OCI-LY3 (cell line): Measurements from ENCODE around the gene PTPRN2.

Source experiments
- H2AFZ ChIP-seq: fragments of 200-600, 300-600 bp; shearing (Covaris generic); 2 replicates; pipeline ENCODE4 v1.6.0; 2014; ENCODE audit warnings: antibody characterized with exemption, low read depth, low read length
- H3K27ac ChIP-seq: fragments of 200-600, 300-600 bp; sonication (generic); 2 replicates; pipeline ENCODE4 v1.5.1; 2014; ENCODE audit warnings: mild to moderate bottlenecking, low read length, moderate library complexity, mixed read lengths
- H3K27me3 ChIP-seq: fragments of 200-600, 300-600 bp; sonication (generic); 2 replicates; pipeline ENCODE4 v1.6.1; 2014; ENCODE audit warnings: low read depth, low read length, mixed read lengths
- H3K36me3 ChIP-seq: fragments of 200-600, 300-600 bp; sonication (generic); replicated peaks from 2 replicates; pipeline ENCODE3; 2014; ENCODE audit warnings: low read depth, low read length, mixed read lengths
- H3K4me1 ChIP-seq: fragments of 300-600, 200-600 bp; sonication (generic); 2 replicates; pipeline ENCODE4 v1.6.1; 2014; ENCODE audit warnings: low read length, mixed read lengths
- H3K4me2 ChIP-seq: fragments of 200-600, 300-600 bp; sonication (generic); 2 replicates; pipeline ENCODE4 v1.6.1; 2014; ENCODE audit warnings: low read length, mixed read lengths
- H3K4me3 ChIP-seq: fragments of 300-600, 200-600 bp; sonication (generic); 2 replicates; pipeline ENCODE4 v1.5.1; 2014; ENCODE audit warnings: antibody characterized with exemption, mild to moderate bottlenecking, low read length, moderate library complexity
- H3K79me2 ChIP-seq: fragments of 300-600, 200-600 bp; shearing (Covaris generic); 2 replicates; pipeline ENCODE4 v1.6.1; 2014; ENCODE audit warnings: mild to moderate bottlenecking, low read length, mixed read lengths
- H3K9ac ChIP-seq: fragments of 300-600, 200-600 bp; shearing (Covaris generic); 2 replicates; pipeline ENCODE4 v1.6.0; 2014; ENCODE audit warnings: mild to moderate bottlenecking, low read length, moderate library complexity
- H3K9me3 ChIP-seq: fragments of 200-600, 300-600 bp; shearing (Covaris generic); 2 replicates; pipeline ENCODE4 v1.6.1; 2014; ENCODE audit warnings: low read length, mixed read lengths; ENCODE audit not compliant: insufficient read depth
- H4K20me1 ChIP-seq: fragments of 200-600, 300-600 bp; sonication (generic); 2 replicates; pipeline ENCODE4 v1.6.1; 2016; ENCODE audit warnings: low read length, mixed read lengths; ENCODE audit not compliant: insufficient read depth
- CTCF ChIP-seq: fragments of 200-600, 300-600 bp; sonication (generic); IDR thresholded peaks from 2 replicates; pipeline ENCODE4 v1.5.1; 2014; ENCODE audit warnings: antibody characterized with exemption, low read length, low read depth
- EZH2phosphoT487 ChIP-seq: fragments of 200-600 bp; shearing (Covaris generic); IDR thresholded peaks from 2 replicates; pipeline ENCODE4 v1.6.1; 2018; ENCODE audit warnings: antibody characterized with exemption, mixed run types, low read depth

The PTPRN2 gene

GRCh38 chr7:157515342-157516041 is 1072.1 kb downstream of the PTPRN2 start:
- TF ChIP-seq CTCF: no peak
- no peak for TF ChIP-seq EZH2phosphoT487
- Histone ChIP-seq H3K36me3 (no peaks in the 10 kb centered on the region), H3K27me3 (0 out of 2 replicates have a peak, but pooled peaks cover 3% of the 10 kb centered on the region), H3K4me3 (no peak overlapping the region), H3K79me2 (no peaks in the 10 kb centered on the region), H3K27ac (no peak overlapping the region), H3K9me3 (no peaks in the 10 kb centered on the region), H3K9ac (no peak overlapping the region), H3K4me2 (no peak overlapping the region), H4K20me1 (no peaks in the 10 kb centered on the region), H2AFZ (no peak overlapping the region), H3K4me1 (peaks cover 18% of the 10 kb centered on the region)

DNA sequence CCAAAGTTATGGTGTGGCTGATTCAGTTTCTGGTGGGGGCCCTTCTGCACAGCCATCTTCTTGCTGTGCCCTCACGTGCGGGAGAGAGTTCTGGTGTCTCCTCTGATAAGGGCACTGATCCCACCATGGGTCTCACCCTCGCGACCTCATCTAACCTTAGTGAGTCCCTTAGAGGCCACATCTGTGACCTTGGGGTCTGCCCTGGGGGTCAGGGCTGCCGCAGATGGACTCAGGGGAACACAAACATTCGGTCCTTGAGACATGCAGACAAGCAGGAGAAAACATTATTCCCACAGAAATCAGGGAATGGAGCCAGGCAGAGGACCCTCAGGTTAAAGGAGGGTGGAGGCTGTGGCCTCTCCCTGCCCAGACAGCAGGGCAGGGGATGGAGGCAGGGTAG is 1072.9 kb downstream of the PTPRN2 start:
- TF ChIP-seq CTCF: no peak
- TF ChIP-seq EZH2phosphoT487: no peak
- H3K4me2 ChIP-seq: no peak overlapping the region
- peaks cover 10% of the 10 kb centered on the region for H3K4me1 ChIP-seq
- H3K27ac ChIP-seq: no peak overlapping the region
- no peak overlapping the region for H3K4me3 ChIP-seq
- no peaks in the 10 kb centered on the region for H4K20me1 ChIP-seq
- H3K36me3 ChIP-seq: no peaks in the 10 kb centered on the region
- peaks cover 3% of the 10 kb centered on the region; the same call in 1 of the 2 replicates for H3K27me3 ChIP-seq
- no peaks in the 10 kb centered on the region for H3K79me2 ChIP-seq
- H2AFZ ChIP-seq: no peak overlapping the region
- no peaks in the 10 kb centered on the region for H3K9me3 ChIP-seq
- no peak overlapping the region for H3K9ac ChIP-seq

GRCh38 chr7:157514306-157514705 is 1073.3 kb downstream of the PTPRN2 start:
- H3K4me3 ChIP-seq: no peak overlapping the region
- TF ChIP-seq CTCF (no peak), EZH2phosphoT487 (no peak)
- no peaks in the 10 kb centered on the region for H3K9me3 ChIP-seq
- no peak overlapping the region for H3K4me2 ChIP-seq
- peaks cover 7% of the 10 kb centered on the region; the same call in 1 of the 2 replicates for H3K27me3 ChIP-seq
- H3K79me2 ChIP-seq: no peaks in the 10 kb centered on the region
- no peak overlapping the region for H2AFZ ChIP-seq
- no peaks in the 10 kb centered on the region for H4K20me1 ChIP-seq
- no peak overlapping the region for H3K9ac ChIP-seq
- H3K4me1 ChIP-seq: peaks cover 6% of the 10 kb centered on the region
- no peak overlapping the region for H3K27ac ChIP-seq
- H3K36me3 ChIP-seq: no peaks in the 10 kb centered on the region

DNA sequence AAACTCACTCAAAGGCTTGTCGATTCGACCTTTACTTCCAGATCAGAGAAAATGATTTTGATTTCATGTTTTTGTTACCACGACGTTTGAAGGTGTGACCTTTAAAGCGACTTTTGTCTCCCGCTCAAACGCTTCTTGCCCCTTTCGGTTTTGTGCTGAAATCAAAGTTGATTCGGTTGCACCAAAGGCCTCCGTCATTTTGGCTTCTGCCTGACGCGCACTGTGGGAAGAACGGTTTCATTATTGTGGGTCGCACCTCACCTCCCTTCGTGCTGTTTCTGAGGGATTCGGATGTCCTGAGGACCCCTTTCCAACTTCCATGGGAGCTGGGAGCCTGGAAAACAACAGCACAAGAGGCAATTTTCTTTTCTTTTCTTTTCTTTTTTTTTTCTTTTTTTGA is 1073.9 kb downstream of the PTPRN2 start:
- Histone ChIP-seq H3K4me3 (no peak overlapping the region), H2AFZ (no peak overlapping the region)

More for the DNA sequence above, 1073.9 kb downstream of the PTPRN2 start:
- H3K4me1 ChIP-seq: no peaks in the 10 kb centered on the region
- H3K27me3 ChIP-seq: peaks cover 7% of the 10 kb centered on the region; the same call in 1 of the 2 replicates
- H4K20me1 ChIP-seq: no peaks in the 10 kb centered on the region
- H3K9ac ChIP-seq: no peak overlapping the region
- H3K4me2 ChIP-seq: no peak overlapping the region
- no peaks in the 10 kb centered on the region for H3K36me3 ChIP-seq
- no peaks in the 10 kb centered on the region for H3K79me2 ChIP-seq
- TF ChIP-seq CTCF: no peak
- TF ChIP-seq EZH2phosphoT487: no peak
- H3K9me3 ChIP-seq: no peaks in the 10 kb centered on the region
- no peak overlapping the region for H3K27ac ChIP-seq
